HG03064 (cell line): ENCODE results near the gene BEX1.

Experiments used
- ATAC-seq: cut with Tn5 transposase; IDR thresholded peaks from one replicate; pipeline ENCODE4 v1.9.1; 2021; ENCODE audit warnings: low read depth; ENCODE audit not compliant: unreplicated experiment

The BEX1 gene

GRCh38 chrX:103012945-103013344 is 51.0 kb downstream of the BEX1 start:
- no peak for ATAC-seq
